K562 (cell line): ENCODE measurements around the gene TGFBR1. TPM values are rescaled to one million over a fixed set of nuclear protein-coding genes. Genes with fewer than 3 reads are reported as not detected.

Experiments used
- ARID2 ChIP-seq: fragments of 450-650 bp; IDR thresholded peaks from 2 replicates; pipeline ENCODE4 v1.6.1; 2017; ENCODE audit warnings: antibody characterized with exemption, mild to moderate bottlenecking
- CBX5 ChIP-seq: IDR thresholded peaks from 2 replicates; pipeline ENCODE4 v1.6.1; 2014; ENCODE audit warnings: low read depth, borderline replicate concordance
- CEBPG ChIP-seq, 3 experiments: fragments of 200-800 bp in 1 of 3; sonication (Bioruptor generic) in 1 of 3; sonication (generic) in 1 of 3; formaldehyde crosslinking in 1 of 3; IDR thresholded peaks in 2 of 3; conservative IDR thresholded peaks in 1 of 3; 2 replicates each; pipeline versions ENCODE4 v1.6.1 to v1.8.0; 2016 to 2022; ENCODE audit warnings: missing compliant biosample characterization in 2 of 3, missing genetic modification characterization in 2 of 3, mild to moderate bottlenecking in 1 of 3, missing genetic modification reagents in 1 of 3
- EP400 ChIP-seq: fragments of 450-650 bp; IDR thresholded peaks from 2 replicates; pipeline ENCODE4 v1.6.1; 2017; ENCODE audit warnings: antibody characterized with exemption, mild to moderate bottlenecking, moderate library complexity
- EWSR1 ChIP-seq: fragments of 450-650 bp; IDR thresholded peaks from 2 replicates; pipeline ENCODE4 v1.6.1; 2018; ENCODE audit warnings: borderline replicate concordance, mild to moderate bottlenecking, low read depth, moderate library complexity; ENCODE audit not compliant: partially characterized antibody
- FOXA1 ChIP-seq: fragments of 450-650 bp; IDR thresholded peaks from 2 replicates; pipeline ENCODE4 v1.6.1; 2016; ENCODE audit warnings: mild to moderate bottlenecking, borderline replicate concordance
- HMG20B ChIP-seq: fragments of 250-450 bp; sonication (Bioruptor Pico); IDR thresholded peaks from 2 replicates; pipeline ENCODE4 v1.5.0; 2021; ENCODE audit warnings: mild to moderate bottlenecking
- HMGXB4 ChIP-seq: sonication (generic); formaldehyde crosslinking; IDR thresholded peaks from 2 replicates; pipeline ENCODE4 v1.8.1; 2023; ENCODE audit warnings: mild to moderate bottlenecking, missing genetic modification reagents
- KDM5B ChIP-seq: fragments of 200-600 bp; sonication (generic); IDR thresholded peaks from 2 replicates; pipeline ENCODE4 v1.6.1; 2012; ENCODE audit warnings: low read depth, mild to moderate bottlenecking, moderate library complexity, low read length, control low read depth, inconsistent platforms; ENCODE audit not compliant: insufficient replicate concordance
- KHSRP ChIP-seq: fragments of 450-650 bp; IDR thresholded peaks from 2 replicates; pipeline ENCODE4 v1.6.1; 2017
- LEF1 ChIP-seq: fragments of 450-650 bp; IDR thresholded peaks from 2 replicates; pipeline ENCODE4 v1.6.1; 2016; ENCODE audit warnings: mild to moderate bottlenecking
- MED1 ChIP-seq: sonication (generic); formaldehyde crosslinking; IDR thresholded peaks from 2 replicates; pipeline ENCODE4 v1.8.1; 2023; ENCODE audit warnings: missing genetic modification reagents, borderline replicate concordance
- PHTF2 ChIP-seq: fragments of 250-450 bp; sonication (Bioruptor Pico); IDR thresholded peaks from 2 replicates; pipeline ENCODE4 v1.5.0; 2021; ENCODE audit warnings: mild to moderate bottlenecking
- POLR2AphosphoS2 ChIP-seq: IDR thresholded peaks from 2 replicates; pipeline ENCODE4 v1.6.1; 2012; ENCODE audit warnings: low read length, improper control_type of control experiment
- RAD51 ChIP-seq: fragments of 450-650 bp; IDR thresholded peaks from 2 replicates; pipeline ENCODE4 v1.7.1; 2016; ENCODE audit warnings: low read depth, mild to moderate bottlenecking, borderline replicate concordance
- SMARCC2 ChIP-seq: fragments of 450-650 bp; IDR thresholded peaks from 2 replicates; pipeline ENCODE4 v1.6.1; 2017; ENCODE audit warnings: antibody characterized with exemption, moderate library complexity, mild to moderate bottlenecking, low read depth
- TCF7L2 ChIP-seq: fragments of 150-350 bp; IDR thresholded peaks from 2 replicates; pipeline ENCODE4 v1.6.1; 2016; ENCODE audit warnings: low read depth, mild to moderate bottlenecking, low read length, moderate library complexity
- TFAP4 ChIP-seq: sonication (generic); formaldehyde crosslinking; IDR thresholded peaks from 2 replicates; pipeline ENCODE4 v1.8.0; 2022; ENCODE audit warnings: missing genetic modification reagents, mild to moderate bottlenecking, moderate library complexity, borderline replicate concordance
- THRAP3 ChIP-seq: fragments of 450-650 bp; IDR thresholded peaks from 2 replicates; pipeline ENCODE4 v1.6.1; 2016; ENCODE audit warnings: mild to moderate bottlenecking, inconsistent platforms, borderline replicate concordance
- ZC3H8 ChIP-seq: fragments of 450-650 bp; IDR thresholded peaks from 2 replicates; pipeline ENCODE4 v1.6.1; 2017
- ZNF253 ChIP-seq: fragments of 250-450 bp; sonication (Bioruptor Pico); conservative IDR thresholded peaks from 2 replicates; pipeline ENCODE4 v1.6.1; 2021; ENCODE audit warnings: mild to moderate bottlenecking
- ZNF311 ChIP-seq: fragments of 250-450 bp; sonication (Bioruptor Pico); IDR thresholded peaks from 2 replicates; pipeline ENCODE4 v1.4.0; 2020; ENCODE audit warnings: mild to moderate bottlenecking, moderate library complexity
- ZNF445 ChIP-seq: fragments of 250-450 bp; sonication (Bioruptor Pico); IDR thresholded peaks from 2 replicates; pipeline ENCODE4 v1.4.0; 2020; ENCODE audit warnings: low read depth, mild to moderate bottlenecking, moderate library complexity
- ZNF584 ChIP-seq: fragments of 200-800 bp; sonication (Bioruptor generic); IDR thresholded peaks from 2 replicates; pipeline ENCODE4 v1.6.1; 2016; ENCODE audit warnings: low read depth, mild to moderate bottlenecking, missing genetic modification characterization, missing compliant biosample characterization
- polyA plus RNA-seq, 8 experiments: library from polyadenylated mRNA; depleted of rRNA in 4 of 8; stranded (reverse) in 5 of 8; unstranded in 3 of 8; fragments of >200 nt; fragmentation: Nextera tagmentation in 2 of 8; fragmentation: Illumina TruSeq in 1 of 8; extraction: Ambion mirVana in 2 of 8; extraction: Trizol in 1 of 8; gene quantifications; 2 replicates each; pipeline versions ENCODE4 v1.2.1 to v1.2.3, GENCODE V29; 2011 to 2014; ENCODE audit warnings: inconsistent platforms in 1 of 8, missing spikeins in 1 of 8
- total RNA-seq, 7 experiments: library from RNA; depleted of rRNA in 6 of 7; stranded (reverse); fragments of >200 nt in 6 of 7; fragmentation: Illumina TruSeq in 2 of 7; extraction: Trizol in 2 of 7; gene quantifications; 2 replicates each; pipeline versions ENCODE4 v1.2.1 to v1.2.3, GENCODE V29; 2011 to 2021; ENCODE audit warnings: low replicate concordance in 1 of 7
- TF ChIP-seq, protein P1 (sequence below): fragments of 450-650 bp; IDR thresholded peaks from 2 replicates; pipeline ENCODE4 v1.6.1; 2016; ENCODE audit warnings: low read depth, mild to moderate bottlenecking, moderate library complexity

TGFBR1 gene
- total and polyA plus RNA-seq, 9 of the 15 experiments (the other 6 are each of a cell fraction or from before 2014, with no cell fraction given), result 15.5 to 62.4 (median 42.7) TPM

GRCh38 chr9:99073985-99074901, 30.7 kb upstream of the TGFBR1 start (continued):
- peak; percentile 97; the same call in 1 of the 2 replicates for TF ChIP-seq POLR2AphosphoS2
- no peak for TF ChIP-seq MED1
- TF ChIP-seq HMG20B (CRISPR knock-in tag), result peak; percentile 69; the same call in 1 of the 2 replicates
- no peak for TF ChIP-seq ZC3H8
- TF ChIP-seq TCF7L2, result no peak
- TF ChIP-seq ZNF311, result peak; percentile 95
- TF ChIP-seq EWSR1, result no peak
- no peak; the same call in none of the 2 replicates for TF ChIP-seq TFAP4 (CRISPR knock-in tag)
- TF ChIP-seq THRAP3, result 0 out of 2 replicates have a peak, but pooled peaks have one; percentile 61
- no peak for TF ChIP-seq KHSRP
- no peak; the same call in 1 of the 2 replicates for TF ChIP-seq HMGXB4 (CRISPR knock-in tag)
- TF ChIP-seq EP400, result peak; percentile 99
- TF ChIP-seq ZNF584, result peak; percentile 75
- no peak for TF ChIP-seq CEBPG (CRISPR knock-in tag; IDR thresholded peaks at IDR 0.05)
- TF ChIP-seq CEBPG (tag; conservative IDR thresholded peaks at IDR 0.05 in 1 of 2, IDR thresholded peaks at IDR 0.05 in 1 of 2), result no peak
- TF ChIP-seq PHTF2, result no peak
- TF ChIP-seq FOXA1, result no peak
- TF ChIP-seq SMARCC2, result no peak
- no peak for TF ChIP-seq RAD51
- 0 out of 2 replicates have a peak, but pooled peaks have one; percentile 6 for TF ChIP-seq ZNF253 (CRISPR knock-in tag)
- TF ChIP-seq ZNF445 (CRISPR knock-in tag), result no peak
- peak; percentile 100 for TF ChIP-seq KDM5B
- TF ChIP-seq LEF1, result no peak; the same call in 1 of the 2 replicates
- no peak for TF ChIP-seq CBX5
- no peak for TF ChIP-seq ARID2
- TF ChIP-seq, protein P1, sequence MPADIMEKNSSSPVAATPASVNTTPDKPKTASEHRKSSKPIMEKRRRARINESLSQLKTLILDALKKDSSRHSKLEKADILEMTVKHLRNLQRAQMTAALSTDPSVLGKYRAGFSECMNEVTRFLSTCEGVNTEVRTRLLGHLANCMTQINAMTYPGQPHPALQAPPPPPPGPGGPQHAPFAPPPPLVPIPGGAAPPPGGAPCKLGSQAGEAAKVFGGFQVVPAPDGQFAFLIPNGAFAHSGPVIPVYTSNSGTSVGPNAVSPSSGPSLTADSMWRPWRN, result no peak; the same call in 1 of the 2 replicates
